OCI-LY7 (cell line): ENCODE results near the gene GMPPA. TPM values are rescaled to one million over a fixed set of nuclear protein-coding genes. Genes with fewer than 3 reads are reported as not detected.

Experiments used
- BruUV-seq: library from RNA; stranded (reverse); fragments of 400-500 nt; replicated peaks from 2 replicates; lab custom pipeline; 2021; lab: Mats Ljungman, UMichigan
- CTCF ChIA-PET: fragments of 300-600 bp; sonication (Branson Sonifier 250); formaldehyde crosslinking; loops from one replicate; lab custom pipeline; 2022; ENCODE audit warnings: antibody characterized with exemption; ENCODE audit not compliant: unreplicated experiment; lab: Charles Lee
- POLR2A ChIA-PET: fragments of 300-600 bp; sonication (Branson Sonifier 250); formaldehyde crosslinking; loops from one replicate; lab custom pipeline; 2022; ENCODE audit warnings: antibody characterized with exemption; lab: Charles Lee
- DNase-seq: peaks from one replicate; pipeline ENCODE4 v3.0.0-alpha.2; 2015; ENCODE audit warnings: low spot score
- H2AFZ ChIP-seq: fragments of 200-600 bp; sonication (generic), shearing (Covaris generic); 2 replicates; pipeline ENCODE4 v1.6.1; 2014; ENCODE audit warnings: mild to moderate bottlenecking, antibody characterized with exemption, low read length, moderate library complexity
- H3K27ac ChIP-seq: fragments of 200-600 bp; sonication (generic); 2 replicates; pipeline ENCODE4 v1.5.1; 2014; ENCODE audit warnings: mixed run types, low read depth, mild to moderate bottlenecking, moderate library complexity, low read length, inconsistent platforms; ENCODE audit not compliant: poor library complexity, severe bottlenecking
- H3K36me3 ChIP-seq: fragments of 200-600 bp; sonication (generic); 2 replicates; pipeline ENCODE4 v1.6.1; 2014; ENCODE audit warnings: mild to moderate bottlenecking, antibody characterized with exemption, low read length, moderate library complexity, mixed read lengths; ENCODE audit not compliant: insufficient read depth
- H3K4me1 ChIP-seq: fragments of 200-600 bp; sonication (generic); 2 replicates; pipeline ENCODE4 v1.5.1; 2014; ENCODE audit warnings: mild to moderate bottlenecking, low read length; ENCODE audit not compliant: insufficient read depth, poor library complexity, severe bottlenecking
- H3K4me2 ChIP-seq: fragments of 200-600 bp; sonication (generic); 2 replicates; pipeline ENCODE4 v1.6.1; 2014; ENCODE audit warnings: mild to moderate bottlenecking, low read length
- H3K4me3 ChIP-seq: fragments of 200-600 bp; sonication (generic); 2 replicates; pipeline ENCODE4 v1.5.1; 2014; ENCODE audit warnings: mild to moderate bottlenecking, low read depth, low read length; ENCODE audit not compliant: poor library complexity, severe bottlenecking
- H3K79me2 ChIP-seq: fragments of 200-600 bp; sonication (generic); 2 replicates; pipeline ENCODE4 v1.6.1; 2016; ENCODE audit warnings: low read depth, mild to moderate bottlenecking, low read length, moderate library complexity, mixed read lengths; ENCODE audit not compliant: insufficient read depth
- H3K9me2 ChIP-seq: fragments of 200-600 bp; sonication (generic); 2 replicates; pipeline ENCODE4 v1.6.1; 2016; ENCODE audit warnings: mild to moderate bottlenecking, low read length, mixed read lengths; ENCODE audit not compliant: insufficient read depth
- H3K9me3 ChIP-seq: fragments of 200-600 bp; sonication (generic); 2 replicates; pipeline ENCODE4 v1.6.1; 2014; ENCODE audit warnings: mild to moderate bottlenecking, mixed run types, low read length, mixed read lengths
- H4K20me1 ChIP-seq: fragments of 200-600 bp; sonication (generic); 2 replicates; pipeline ENCODE4 v1.6.1; 2014; ENCODE audit warnings: mild to moderate bottlenecking, antibody characterized with exemption, low read length, moderate library complexity, mixed read lengths; ENCODE audit not compliant: insufficient read depth
- CTCF ChIP-seq: fragments of 200-600 bp; sonication (generic); conservative IDR thresholded peaks from 2 replicates; pipeline ENCODE4 v1.5.1; 2014; ENCODE audit warnings: mild to moderate bottlenecking, antibody characterized with exemption, low read length, moderate library complexity, mixed read lengths
- EZH2phosphoT487 ChIP-seq: fragments of 200-600 bp; sonication (generic); IDR thresholded peaks from 2 replicates; pipeline ENCODE4 v1.6.1; 2018; ENCODE audit warnings: low read depth, borderline replicate concordance, mild to moderate bottlenecking, mixed run types, antibody characterized with exemption, low read length, moderate library complexity, mixed read lengths
- intact Hi-C: fragments of 100-400 bp; cut with micrococcal nuclease; formaldehyde crosslinking; loops from one replicate; pipeline ENCODE4 v1.10.0; 2022; ENCODE audit not compliant: unreplicated experiment
- total RNA-seq, 2 experiments: library from RNA; depleted of rRNA in 1 of 2; stranded (reverse); fragments of >200 nt in 1 of 2; shearing (Covaris generic) in 1 of 2; gene quantifications; 2 replicates each; pipeline ENCODE4 v1.2.3, GENCODE V29; 2014 to 2022

Gene GMPPA
- total RNA-seq, 2 experiments from 2014 or later: 28.4 to 46.4 TPM

DNA sequence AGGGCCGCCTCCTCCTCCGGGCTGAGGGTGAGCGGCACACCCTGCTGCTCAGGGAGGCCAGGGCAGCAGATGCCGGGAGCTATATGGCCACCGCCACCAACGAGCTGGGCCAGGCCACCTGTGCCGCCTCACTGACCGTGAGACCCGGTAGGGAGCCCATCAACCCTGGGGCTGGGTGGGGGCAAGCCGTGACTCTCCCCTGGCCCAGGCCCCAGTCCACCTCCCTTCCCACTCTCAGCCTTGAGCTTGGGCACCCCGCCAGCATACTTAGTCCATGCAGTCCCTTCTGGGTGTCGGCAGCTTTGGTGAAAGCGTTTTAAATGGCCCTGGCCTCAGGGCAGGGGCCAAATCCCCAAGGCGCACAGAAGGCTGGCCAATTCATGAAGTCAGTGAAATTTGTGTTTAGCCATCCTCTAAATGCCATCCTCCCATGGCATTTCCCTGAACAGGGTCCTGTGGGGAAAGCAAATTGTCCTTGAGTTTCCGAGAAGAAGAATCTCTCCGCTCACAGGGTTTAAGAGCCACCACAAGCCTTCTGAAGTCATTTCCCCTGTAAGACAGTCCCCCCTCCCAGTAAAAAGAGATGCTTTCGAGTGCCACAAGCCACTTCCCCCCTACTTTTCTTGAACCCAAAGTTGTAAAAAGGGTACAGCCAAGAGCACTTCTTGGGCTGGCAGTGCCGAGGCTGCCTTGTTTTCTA, 46.9 kb upstream of the GMPPA start:
- Histone ChIP-seq H4K20me1 (no peaks in the 10 kb centered on the region), H3K4me1 (peaks cover 5% of the 10 kb centered on the region), H3K4me3 (no peak overlapping the region), H3K4me2 (no peak overlapping the region), H2AFZ (no peak overlapping the region), H3K9me3 (no peaks in the 10 kb centered on the region), H3K36me3 (no peaks in the 10 kb centered on the region), H3K9me2 (no peaks in the 10 kb centered on the region), H3K79me2 (no peaks in the 10 kb centered on the region), H3K27ac (no peak overlapping the region)
- POLR2A ChIA-PET: interaction anchor here (0.8 kb wide), 1 partner anchor 12 kb away, joined by 3 read pairs; no protein-coding TSS in a partner anchor
- no peak for DNase-seq
- TF ChIP-seq CTCF: no peak
- no TSS peak for BruUV-seq
- intact Hi-C loops: no loop called here
- CTCF ChIA-PET: no interaction called here

- no TSS peak for BruUV-seq
- no peaks in the 10 kb centered on the region for H3K9me2 ChIP-seq
- POLR2A ChIA-PET: interaction anchor here (1.2 kb wide), 1 partner anchor 12 kb away, joined by 6 read pairs; no protein-coding TSS in a partner anchor
Measured at GRCh38 chr2:219452361-219453317, 46.1 kb upstream of the GMPPA start.

More at GRCh38 chr2:219452361-219453317, 46.1 kb upstream of the GMPPA start:
- no peak overlapping the region for H3K4me2 ChIP-seq
- H3K79me2 ChIP-seq: no peaks in the 10 kb centered on the region
- no peaks in the 10 kb centered on the region for H3K36me3 ChIP-seq
- no peak overlapping the region for H3K27ac ChIP-seq
- TF ChIP-seq EZH2phosphoT487: no peak
- TF ChIP-seq CTCF: no peak
- H2AFZ ChIP-seq: no peak overlapping the region
- no peak for DNase-seq
- peaks cover 5% of the 10 kb centered on the region for H3K4me1 ChIP-seq
- intact Hi-C loops: no loop called here
- no peaks in the 10 kb centered on the region for H4K20me1 ChIP-seq
- no peaks in the 10 kb centered on the region for H3K9me3 ChIP-seq
- H3K4me3 ChIP-seq: no peak overlapping the region
- CTCF ChIA-PET: no interaction called here
